BJ (cell line): ENCODE data around the gene EAPP. TPM values are rescaled to one million over a fixed set of nuclear protein-coding genes. Genes with fewer than 3 reads are reported as not detected.
"Not testable (repeated sequence)": the region's sequence is repeated elsewhere in the genome, so short reads cannot be mapped to it uniquely, and the experiment has no call there.

Experiments used
- CTCF ChIA-PET: fragments of 350-600 bp; formaldehyde crosslinking; extraction: SDS; loops from one replicate; lab custom pipeline; 2021; ENCODE audit warnings: antibody characterized with exemption, inconsistent platforms; lab: Yijun Ruan, JAX
- POLR2A ChIA-PET: fragments of 300-600 bp; sonication (Branson Sonifier 250); formaldehyde crosslinking; extraction: SDS; loops from one replicate; lab custom pipeline; 2021; ENCODE audit warnings: antibody characterized with exemption; lab: Charles Lee
- DNase-seq: peaks from one replicate; pipeline ENCODE4 v3.0.0-alpha.2; 2011; ENCODE audit warnings: low read depth
- H3K27me3 ChIP-seq: 2 replicates; pipeline ENCODE4 v1.6.0; 2011; ENCODE audit warnings: low read length; ENCODE audit not compliant: control insufficient read depth, insufficient read depth
- H3K36me3 ChIP-seq: 2 replicates; pipeline ENCODE4 v1.5.1; 2011; ENCODE audit warnings: low read length; ENCODE audit not compliant: control insufficient read depth, insufficient read depth
- H3K4me3 ChIP-seq: 2 replicates; pipeline ENCODE4 v1.5.1; 2011; ENCODE audit warnings: low read depth, mild to moderate bottlenecking, control low read depth, low read length
- polyA plus RNA-seq: library from polyadenylated mRNA; depleted of rRNA; stranded (reverse); fragments of >200 nt; gene quantifications from 2 replicates; pipeline ENCODE4 v1.2.3, GENCODE V29; 2011
- TF ChIP-seq, protein P1 (sequence below): IDR thresholded peaks from 2 replicates; pipeline ENCODE4 v1.5.1; 2011; ENCODE audit warnings: low read depth, mild to moderate bottlenecking, control low read depth, inconsistent platforms, low read length, moderate library complexity; ENCODE audit not compliant: insufficient read depth

Gene EAPP
- polyA plus RNA-seq, 1 experiment: 26.7 TPM

DNA sequence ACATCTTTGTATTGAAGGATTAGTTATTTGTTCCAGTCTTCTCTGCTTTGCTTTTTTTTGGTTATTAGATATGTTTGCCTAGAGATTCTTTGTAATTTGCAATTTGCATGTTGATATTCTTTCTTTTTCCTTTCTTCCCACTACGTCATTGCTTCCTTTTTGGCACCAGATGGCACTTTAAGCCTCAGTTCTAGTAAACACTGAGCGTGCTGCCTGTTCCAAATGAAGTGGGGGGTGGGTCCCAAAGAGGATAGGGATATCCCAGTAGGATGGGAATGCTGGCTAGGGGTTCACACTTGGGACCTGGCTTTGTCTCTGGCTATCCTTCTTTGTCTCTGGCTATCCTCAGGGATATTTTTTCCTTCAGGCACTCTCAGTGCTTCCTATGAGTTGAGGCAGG, 17.0 kb downstream of the EAPP start:
- DNase-seq: no peak
- ChIA-PET CTCF (interaction anchor here (0.6 kb wide), 1 partner anchor 191 kb away, joined by 3 read pairs; no protein-coding TSS in a partner anchor), POLR2A (no interaction called here)
- H3K4me3 ChIP-seq: no peak overlapping the region
- TF ChIP-seq, protein P1, sequence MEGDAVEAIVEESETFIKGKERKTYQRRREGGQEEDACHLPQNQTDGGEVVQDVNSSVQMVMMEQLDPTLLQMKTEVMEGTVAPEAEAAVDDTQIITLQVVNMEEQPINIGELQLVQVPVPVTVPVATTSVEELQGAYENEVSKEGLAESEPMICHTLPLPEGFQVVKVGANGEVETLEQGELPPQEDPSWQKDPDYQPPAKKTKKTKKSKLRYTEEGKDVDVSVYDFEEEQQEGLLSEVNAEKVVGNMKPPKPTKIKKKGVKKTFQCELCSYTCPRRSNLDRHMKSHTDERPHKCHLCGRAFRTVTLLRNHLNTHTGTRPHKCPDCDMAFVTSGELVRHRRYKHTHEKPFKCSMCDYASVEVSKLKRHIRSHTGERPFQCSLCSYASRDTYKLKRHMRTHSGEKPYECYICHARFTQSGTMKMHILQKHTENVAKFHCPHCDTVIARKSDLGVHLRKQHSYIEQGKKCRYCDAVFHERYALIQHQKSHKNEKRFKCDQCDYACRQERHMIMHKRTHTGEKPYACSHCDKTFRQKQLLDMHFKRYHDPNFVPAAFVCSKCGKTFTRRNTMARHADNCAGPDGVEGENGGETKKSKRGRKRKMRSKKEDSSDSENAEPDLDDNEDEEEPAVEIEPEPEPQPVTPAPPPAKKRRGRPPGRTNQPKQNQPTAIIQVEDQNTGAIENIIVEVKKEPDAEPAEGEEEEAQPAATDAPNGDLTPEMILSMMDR: no peak
- peaks cover 16% of the 10 kb centered on the region for H3K36me3 ChIP-seq
- H3K27me3 ChIP-seq: no peaks in the 10 kb centered on the region

DNA sequence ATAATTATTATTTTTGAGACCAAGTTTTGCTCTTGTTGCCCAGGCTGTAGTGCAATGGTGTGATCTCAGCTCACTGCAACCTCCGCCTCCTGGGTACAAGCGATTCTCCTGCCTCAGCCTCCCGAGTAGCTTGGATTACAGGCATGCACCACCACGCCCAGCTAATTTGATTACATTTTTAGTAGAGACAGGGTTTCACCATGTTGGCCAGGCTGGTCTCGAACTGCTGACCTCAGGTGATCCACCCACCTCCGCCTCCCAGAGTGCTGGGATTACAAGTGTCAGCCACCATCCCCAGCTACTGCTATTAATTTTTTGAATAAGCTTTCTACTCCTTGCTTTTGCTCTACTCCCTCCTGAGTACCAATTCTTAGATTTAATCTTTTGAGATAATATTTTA, 18.4 kb downstream of the EAPP start:
- H3K4me3 ChIP-seq, POLR2A ChIA-PET, DNase-seq, H3K27me3 ChIP-seq: not testable (repeated sequence)
- CTCF ChIA-PET: interaction anchor here (1.4 kb wide), 1 partner anchor 16 kb away, joined by 3 read pairs; no protein-coding TSS in a partner anchor
- H3K36me3 ChIP-seq: peaks cover 14% of the 10 kb centered on the region

DNA sequence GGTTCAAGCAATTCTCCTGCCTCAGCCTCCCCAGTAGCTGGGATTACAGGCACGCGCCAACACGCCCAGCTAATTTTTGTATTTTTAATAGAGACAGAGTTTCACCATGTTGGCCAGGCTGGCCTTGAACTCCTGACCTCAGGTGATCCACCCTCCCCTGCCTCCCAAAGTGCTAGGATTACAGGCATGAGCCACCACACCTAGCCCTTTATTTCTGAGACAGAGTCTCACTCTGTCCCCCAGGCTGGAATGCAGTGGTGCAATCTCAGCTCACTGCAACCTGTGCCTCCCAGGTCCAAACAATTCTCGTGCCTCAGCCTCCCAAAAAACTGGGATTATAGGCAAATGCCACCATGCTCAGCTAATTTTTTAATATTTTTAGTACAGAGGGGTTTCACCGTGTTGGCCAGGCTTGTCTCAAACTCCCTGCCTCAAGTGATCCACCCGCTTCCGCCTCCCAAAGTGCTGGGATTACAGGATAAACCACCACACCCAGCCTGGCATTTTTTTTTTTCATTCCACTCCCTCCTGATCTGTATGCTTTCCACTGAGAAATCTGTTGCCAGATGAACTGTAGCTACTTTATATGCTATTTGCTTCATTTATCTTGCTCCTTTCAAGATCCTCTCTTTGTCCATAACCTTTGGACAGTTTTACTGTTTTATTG, 19.1 kb downstream of the EAPP start:
- not testable (repeated sequence) for H3K4me3 ChIP-seq, H3K27me3 ChIP-seq, DNase-seq
- ChIA-PET CTCF (interaction anchor here (1.4 kb wide), 1 partner anchor 15 kb away, joined by 3 read pairs; no protein-coding TSS in a partner anchor), POLR2A (interaction anchor here (0.6 kb wide), 1 partner anchor 189 kb away, joined by 3 read pairs; no protein-coding TSS in a partner anchor)
- H3K36me3 ChIP-seq: peaks cover 15% of the 10 kb centered on the region

DNA sequence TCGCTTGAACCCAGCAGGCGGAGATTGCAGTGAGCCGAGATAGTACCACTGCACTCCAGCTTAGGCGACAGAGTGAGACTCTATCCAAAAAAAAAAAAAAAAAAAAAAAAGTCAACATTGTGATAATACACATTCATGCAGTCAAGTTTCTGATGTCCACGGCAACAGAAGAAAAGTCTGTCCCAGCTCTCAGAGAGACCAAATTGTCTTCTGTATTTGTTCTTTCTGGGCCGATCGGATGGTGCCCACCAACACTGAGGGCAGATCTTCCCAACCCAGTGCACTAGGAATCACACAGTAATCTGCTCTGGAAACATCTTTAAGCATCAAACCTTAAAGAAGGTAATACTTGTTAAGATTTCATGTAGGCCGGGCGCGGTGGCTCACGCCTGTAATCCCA, 31.6 kb downstream of the EAPP start:
- CTCF ChIA-PET: no interaction called here
- DNase-seq: no peak
- Histone ChIP-seq H3K36me3 (no peaks in the 10 kb centered on the region), H3K4me3 (no peak overlapping the region), H3K27me3 (no peaks in the 10 kb centered on the region)
- POLR2A ChIA-PET: no interaction called here
- TF ChIP-seq, protein P1: no peak

DNA sequence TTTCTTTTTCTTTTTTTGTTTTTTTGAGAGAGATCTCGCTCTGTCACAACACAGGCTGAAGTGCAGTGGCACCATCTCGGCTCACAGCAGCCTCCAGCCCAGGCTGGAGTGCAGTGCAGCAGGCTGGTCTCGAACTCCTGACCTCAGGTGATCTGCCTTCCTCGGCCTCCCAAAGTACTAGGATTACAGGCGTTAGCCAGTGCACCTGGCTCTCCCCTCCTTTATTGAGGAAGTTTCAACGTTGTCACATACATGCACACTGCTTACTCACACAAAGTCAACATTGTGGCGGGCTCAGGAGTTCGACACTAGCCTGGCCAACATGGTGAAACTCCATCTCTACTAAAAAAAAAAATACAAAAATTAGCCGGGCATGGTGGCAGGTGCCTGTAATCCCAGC, 32.0 kb downstream of the EAPP start:
- ChIA-PET CTCF (no interaction called here), POLR2A (no interaction called here)
- Histone ChIP-seq H3K36me3 (no peaks in the 10 kb centered on the region), H3K4me3 (no peak overlapping the region), H3K27me3 (no peaks in the 10 kb centered on the region)
- TF ChIP-seq, protein P1: no peak
- no peak for DNase-seq

DNA sequence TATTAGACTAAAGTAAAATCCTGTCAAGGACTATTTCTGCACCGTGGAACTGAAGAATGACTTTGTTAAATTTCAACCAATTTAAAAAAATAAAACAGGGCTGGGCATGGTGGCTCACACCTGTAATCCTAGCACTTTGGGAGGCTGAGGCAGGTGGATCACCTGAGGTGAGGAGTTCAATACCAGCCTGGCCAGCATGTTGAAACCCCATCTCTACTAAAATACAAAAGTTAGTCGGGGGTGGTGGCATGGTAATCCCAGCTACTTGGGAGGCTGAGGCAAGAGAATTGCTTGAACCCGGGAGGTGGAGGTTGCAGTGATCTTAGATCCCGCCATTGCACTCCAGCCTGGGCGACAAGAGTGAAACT, 34.4 kb downstream of the EAPP start:
- CTCF ChIA-PET: interaction anchor here (0.6 to 1.1 kb wide), 2 partner anchors 15 to 784 kb away, joined by 3 read pairs; no protein-coding TSS in a partner anchor
- H3K36me3 ChIP-seq, H3K4me3 ChIP-seq, POLR2A ChIA-PET, H3K27me3 ChIP-seq, DNase-seq: not testable (repeated sequence)

DNA sequence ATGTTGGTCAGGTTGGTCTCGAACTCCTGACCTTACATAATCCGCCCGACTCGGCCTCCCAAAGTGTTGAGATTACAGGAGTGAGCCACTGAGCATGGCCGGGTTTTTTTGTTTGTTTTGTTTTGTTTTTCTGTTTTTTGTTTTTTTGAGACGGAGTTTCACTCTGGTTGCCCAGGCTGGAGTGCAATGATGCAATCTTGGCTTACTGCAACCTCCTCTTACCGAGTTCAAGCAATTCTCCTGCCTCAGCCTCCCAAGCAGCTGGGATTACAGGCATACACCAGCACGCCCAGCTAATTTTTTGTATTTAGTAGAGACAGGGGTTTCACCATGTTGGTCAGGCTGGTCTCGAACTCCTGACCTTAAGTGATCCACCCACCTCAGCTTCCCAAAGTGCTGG, 35.5 kb downstream of the EAPP start:
- H3K4me3 ChIP-seq, POLR2A ChIA-PET, H3K36me3 ChIP-seq, DNase-seq, H3K27me3 ChIP-seq, CTCF ChIA-PET: not testable (repeated sequence)
